B cell (primary cell): Measurements from ENCODE around the gene ARHGEF7. TPM values are rescaled to one million over a fixed set of nuclear protein-coding genes. Genes with fewer than 3 reads are reported as not detected.

Experiments used
- ATAC-seq: fragments of 200-7000 bp; cut with Tn5 transposase; one replicate; pipeline ENCODE4 v1.10.0; 2021; ENCODE audit warnings: low read depth, mild to moderate bottlenecking, moderate number of reproducible peaks, moderate library complexity
- CTCF ChIA-PET: fragments of 350-600 bp; sonication (Branson Sonifier 250); formaldehyde crosslinking; loops from one replicate; lab custom pipeline; 2021; ENCODE audit warnings: antibody characterized with exemption, inconsistent platforms; lab: Charles Lee
- POLR2A ChIA-PET: fragments of 350-600 bp; sonication (Branson Sonifier 250); formaldehyde crosslinking; loops from one replicate; lab custom pipeline; 2021; ENCODE audit warnings: antibody characterized with exemption; lab: Charles Lee
- DNase-seq: peaks from one replicate; pipeline ENCODE4 v3.0.0; 2013
- H2AFZ ChIP-seq: 2 replicates; pipeline ENCODE4 v1.6.1; 2012; ENCODE audit warnings: mild to moderate bottlenecking, low read depth, low read length; ENCODE audit not compliant: insufficient read depth, poor library complexity, severe bottlenecking
- H3K27ac ChIP-seq, 2 donors: 1 replicate in 1 of 2; 2 replicates in 1 of 2; pipeline ENCODE4 v1.5.1; 2012 to 2013; ENCODE audit warnings: low read length in 2 of 2, mild to moderate bottlenecking in 2 of 2, moderate library complexity in 1 of 2
- H3K27me3 ChIP-seq, 4 experiments: fragments of 200-600 bp in 1 of 4; sonication (generic) in 1 of 4; replicated peaks in 1 of 4; 1 replicate in 2 of 4; 2 replicates in 2 of 4; pipeline versions ENCODE4 v1.6.1 to v1.7.0; 2013 to 2016; ENCODE audit warnings: low read length in 3 of 4, mild to moderate bottlenecking in 2 of 4, mixed read lengths in 1 of 4, moderate library complexity in 1 of 4; ENCODE audit not compliant: insufficient read depth in 4 of 4, control insufficient read depth in 3 of 4; ENCODE audit errors: control extremely low read depth in 1 of 4
- H3K36me3 ChIP-seq, 2 experiments: replicated peaks in 1 of 2; 1 replicate in 1 of 2; 2 replicates in 1 of 2; pipeline versions ENCODE4 v1.6.1 to v1.7.1; 2013; ENCODE audit warnings: low read length in 1 of 2; ENCODE audit not compliant: insufficient read depth in 2 of 2, control insufficient read depth in 1 of 2; ENCODE audit errors: control extremely low read depth in 1 of 2, extremely low read depth in 1 of 2
- H3K4me1 ChIP-seq, 2 donors: fragments of 200-600 bp in 1 of 2; sonication (generic) in 1 of 2; 1 replicate in 1 of 2; 2 replicates in 1 of 2; pipeline versions ENCODE4 v1.5.1 to v1.6.1; 2013 to 2017; ENCODE audit warnings: low read length in 2 of 2; ENCODE audit not compliant: control insufficient read depth in 2 of 2, insufficient read depth in 2 of 2
- H3K4me2 ChIP-seq: replicated peaks from 2 replicates; pipeline ENCODE3; 2012; ENCODE audit warnings: mild to moderate bottlenecking, low read depth, low read length; ENCODE audit not compliant: poor library complexity, severe bottlenecking
- H3K4me3 ChIP-seq, 5 experiments: fragments of 200-600 bp in 1 of 5; sonication (generic) in 1 of 5; 1 replicate in 3 of 5; 2 replicates in 2 of 5; pipeline versions ENCODE4 v1.5.1 to v1.7.0; 2011 to 2016; ENCODE audit warnings: low read length in 4 of 5, mild to moderate bottlenecking in 4 of 5, low read depth in 2 of 5, control low read depth in 1 of 5, moderate library complexity in 1 of 5; ENCODE audit not compliant: insufficient read depth in 1 of 5; ENCODE audit errors: control extremely low read depth in 1 of 5, extremely low read depth in 1 of 5
- H3K79me2 ChIP-seq: fragments of 200-600 bp; sonication (generic); one replicate; pipeline ENCODE4 v1.6.0; 2016; ENCODE audit warnings: low read length; ENCODE audit not compliant: control insufficient read depth, insufficient read depth
- H3K9ac ChIP-seq: fragments of 200-600 bp; sonication (generic); 2 replicates; pipeline ENCODE4 v1.6.1; 2017; ENCODE audit warnings: mild to moderate bottlenecking, low read length, moderate library complexity
- H3K9me3 ChIP-seq, 3 donors: one replicate each; pipeline versions ENCODE4 v1.6.1 to v1.7.1; 2013; ENCODE audit warnings: low read length in 2 of 3; ENCODE audit not compliant: control insufficient read depth in 2 of 3, insufficient read depth in 1 of 3; ENCODE audit errors: control extremely low read depth in 1 of 3
- H4K20me1 ChIP-seq: 2 replicates; pipeline ENCODE4 v1.6.0; 2012; ENCODE audit warnings: mild to moderate bottlenecking, low read length; ENCODE audit not compliant: insufficient read depth, control insufficient read depth, poor library complexity, severe bottlenecking
- H3K27ac Mint-ChIP-seq: one replicate; pipeline ENCODE4 v1.8.0; 2021; ENCODE audit warnings: mixed read lengths
- H3K27me3 Mint-ChIP-seq: one replicate; pipeline ENCODE4 v1.8.0; 2021; ENCODE audit warnings: mixed read lengths
- H3K4me1 Mint-ChIP-seq: one replicate; pipeline ENCODE4 v1.8.0; 2021; ENCODE audit warnings: mixed read lengths
- H3K4me3 Mint-ChIP-seq: one replicate; pipeline ENCODE4 v1.8.0; 2021; ENCODE audit warnings: mixed read lengths
- H3K9me3 Mint-ChIP-seq: one replicate; pipeline ENCODE4 v1.8.0; 2022; ENCODE audit warnings: mixed read lengths; ENCODE audit not compliant: insufficient read depth
- CTCF ChIP-seq: fragments of 200-600 bp; IDR thresholded peaks from one replicate; pipeline ENCODE4 v1.8.0; 2022; ENCODE audit warnings: antibody characterized with exemption, mild to moderate bottlenecking
- EZH2 ChIP-seq: IDR thresholded peaks from 2 replicates; pipeline ENCODE4 v1.6.1; 2012; ENCODE audit warnings: borderline replicate concordance, low read depth, mild to moderate bottlenecking, moderate library complexity, low read length; ENCODE audit not compliant: insufficient read depth, poor library complexity, severe bottlenecking
- WGBS: methylation state at CpG from one replicate; pipeline ENCODE4 v1.1.5; 2013; ENCODE audit warnings: missing lambda C conversion rate; ENCODE audit not compliant: insufficient coverage; 5-methylcytosine and 5-hydroxymethylcytosine counted together
- intact Hi-C: fragments of 100-400 bp; cut with micrococcal nuclease; formaldehyde crosslinking; loops from one replicate; pipeline ENCODE4 v1.10.0; 2022
- polyA plus RNA-seq: library from polyadenylated mRNA; depleted of rRNA; stranded (reverse); fragments of >200 nt; gene quantifications from 2 replicates; pipeline ENCODE4 v1.2.3, GENCODE V29; 2012
- total RNA-seq, 2 donors: library from RNA; stranded (reverse); fragments of 120-200 nt in 1 of 2; gene quantifications; 1 replicate in 1 of 2; 2 replicates in 1 of 2; pipeline versions ENCODE4 v1.2.3 to v1.2.4, GENCODE V29; 2013 to 2022

Gene ARHGEF7
- total and polyA plus RNA-seq, 2 donors (not counting 1 experiment from before 2014, with no cell fraction given) = 62.3 to 125 TPM

DNA sequence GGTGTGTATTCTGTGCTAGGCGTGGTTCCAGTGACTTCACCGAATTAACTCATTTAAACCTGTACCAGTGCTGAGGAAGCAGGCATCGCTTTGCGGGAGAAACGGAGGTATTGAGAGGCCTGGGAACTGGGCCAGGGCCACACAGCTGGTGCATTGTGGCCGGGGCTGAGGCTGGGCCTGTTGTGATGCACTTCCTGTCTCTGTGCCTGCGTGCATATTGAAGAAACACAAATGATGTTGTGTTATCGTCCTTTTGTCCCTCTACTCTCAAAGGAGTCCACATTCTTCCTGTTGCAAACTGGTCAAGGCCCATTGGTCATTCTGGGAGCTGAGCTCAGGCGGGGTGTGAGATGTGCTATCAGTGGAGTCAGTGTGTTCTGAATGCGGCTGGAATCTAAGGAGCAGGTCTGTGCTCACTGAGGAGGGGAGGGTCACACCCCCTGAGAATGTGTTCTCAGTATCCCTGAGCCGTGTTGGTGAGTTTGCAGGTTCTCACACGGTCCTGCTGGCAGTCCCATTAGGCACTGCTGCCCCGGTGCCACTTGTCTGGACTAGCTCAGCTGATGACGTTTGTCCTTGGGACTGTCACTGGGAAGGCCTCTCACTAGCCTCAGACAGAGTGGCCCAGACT is 62.1 kb downstream of the ARHGEF7 start:
- H3K27ac ChIP-seq = peak overlapping the region; percentile 61 to 73
- TF ChIP-seq CTCF = no peak
- no peak for TF ChIP-seq EZH2
- peaks cover 18% of the 10 kb centered on the region for H4K20me1 ChIP-seq
- H3K4me2 ChIP-seq = peak overlapping the region; percentile 37
- H3K36me3 ChIP-seq = peaks cover 14 to 30% of the 10 kb centered on the region in 2 experiments
- WGBS = 47% methylated on average over 11 of the region's 14 CpGs
- peaks cover 0 to 15% (median 7%) of the 10 kb centered on the region in 3 donors for H3K9me3 ChIP-seq
- ChIA-PET POLR2A (no interaction called here), CTCF (interaction anchor here (1.0 to 1.9 kb wide), 3 partner anchors 35 to 110 kb away, joined by 3 to 9 read pairs (median 3); no protein-coding TSS in a partner anchor)
- Mint-ChIP-seq H3K4me1 (peaks cover 75% of the 10 kb centered on the region), H3K9me3 (no peaks in the 10 kb centered on the region), H3K27me3 (no peaks in the 10 kb centered on the region), H3K4me3 (peak overlapping the region; percentile 78), H3K27ac (peak overlapping the region; percentile 95)
- H3K4me3 ChIP-seq = peak overlapping the region in 1 of 5 experiments; percentile 5
- no peaks in the 10 kb centered on the region for H3K27me3 ChIP-seq
- H2AFZ ChIP-seq = peak overlapping the region; percentile 16
- DNase-seq (peak; percentile 69), ATAC-seq (peak; percentile 74)
- no peak overlapping the region for H3K9ac ChIP-seq
- peaks cover 97% of the 10 kb centered on the region for H3K79me2 ChIP-seq
- intact Hi-C loops = loop anchor here (2.0 kb wide), 1 partner anchor 14 kb away; no protein-coding TSS in a partner anchor
- H3K4me1 ChIP-seq = peaks cover 46 to 58% of the 10 kb centered on the region in 2 donors

GRCh38 chr13:111177921-111178320 is 62.8 kb downstream of the ARHGEF7 start:
- Mint-ChIP-seq H3K27me3 (no peaks in the 10 kb centered on the region), H3K4me3 (peak overlapping the region; percentile 78), H3K4me1 (peaks cover 78% of the 10 kb centered on the region), H3K27ac (peak overlapping the region; percentile 95), H3K9me3 (no peaks in the 10 kb centered on the region)
- ChIA-PET POLR2A (no interaction called here), CTCF (interaction anchor here (0.9 to 1.9 kb wide), 2 partner anchors 38 to 111 kb away, joined by 4 to 9 read pairs; no protein-coding TSS in a partner anchor)
- H3K9me3 ChIP-seq = peaks cover 0 to 15% (median 7%) of the 10 kb centered on the region in 3 donors
- no peak overlapping the region for H3K4me3 ChIP-seq
- H3K27ac ChIP-seq = peak overlapping the region; percentile 61 to 73
- TF ChIP-seq EZH2 (no peak), CTCF (no peak)
- no peak overlapping the region for H3K9ac ChIP-seq
- H3K36me3 ChIP-seq = peaks cover 14 to 24% of the 10 kb centered on the region in 2 experiments
- no peak for ATAC-seq
- H3K4me2 ChIP-seq = peak overlapping the region; percentile 37
- no CpG with 5 or more reads among the region's 6 CpGs for WGBS
- H4K20me1 ChIP-seq = peaks cover 18% of the 10 kb centered on the region
- H2AFZ ChIP-seq = no peak overlapping the region
- no peaks in the 10 kb centered on the region for H3K27me3 ChIP-seq
- intact Hi-C loops = loop anchor here (2.0 kb wide), 1 partner anchor 15 kb away; no protein-coding TSS in a partner anchor
- peaks cover 97% of the 10 kb centered on the region for H3K79me2 ChIP-seq
- peaks cover 46 to 65% of the 10 kb centered on the region in 2 donors for H3K4me1 ChIP-seq
- no peak for DNase-seq
